B cell (primary cell): ENCODE results near the gene ADCY2. TPM values are rescaled to one million over a fixed set of nuclear protein-coding genes. Genes with fewer than 3 reads are reported as not detected.

ENCODE experiments used
- ATAC-seq: fragments of 200-7000 bp; cut with Tn5 transposase; one replicate; pipeline ENCODE4 v1.10.0; 2021; ENCODE audit warnings: low read depth, mild to moderate bottlenecking, moderate number of reproducible peaks, moderate library complexity
- CTCF ChIA-PET: fragments of 350-600 bp; sonication (Branson Sonifier 250); formaldehyde crosslinking; loops from one replicate; lab custom pipeline; 2021; ENCODE audit warnings: antibody characterized with exemption, inconsistent platforms; lab: Charles Lee
- POLR2A ChIA-PET: fragments of 350-600 bp; sonication (Branson Sonifier 250); formaldehyde crosslinking; loops from one replicate; lab custom pipeline; 2021; ENCODE audit warnings: antibody characterized with exemption; lab: Charles Lee
- DNase-seq: peaks from one replicate; pipeline ENCODE4 v3.0.0; 2013
- H2AFZ ChIP-seq: 2 replicates; pipeline ENCODE4 v1.6.1; 2012; ENCODE audit warnings: mild to moderate bottlenecking, low read depth, low read length; ENCODE audit not compliant: insufficient read depth, poor library complexity, severe bottlenecking
- H3K27ac ChIP-seq, 2 donors: 1 replicate in 1 of 2; 2 replicates in 1 of 2; pipeline ENCODE4 v1.5.1; 2012 to 2013; ENCODE audit warnings: low read length in 2 of 2, mild to moderate bottlenecking in 2 of 2, moderate library complexity in 1 of 2
- H3K27me3 ChIP-seq, 4 experiments: fragments of 200-600 bp in 1 of 4; sonication (generic) in 1 of 4; replicated peaks in 1 of 4; 1 replicate in 2 of 4; 2 replicates in 2 of 4; pipeline versions ENCODE4 v1.6.1 to v1.7.0; 2013 to 2016; ENCODE audit warnings: low read length in 3 of 4, mild to moderate bottlenecking in 2 of 4, mixed read lengths in 1 of 4, moderate library complexity in 1 of 4; ENCODE audit not compliant: insufficient read depth in 4 of 4, control insufficient read depth in 3 of 4; ENCODE audit errors: control extremely low read depth in 1 of 4
- H3K36me3 ChIP-seq, 2 experiments: replicated peaks in 1 of 2; 1 replicate in 1 of 2; 2 replicates in 1 of 2; pipeline versions ENCODE4 v1.6.1 to v1.7.1; 2013; ENCODE audit warnings: low read length in 1 of 2; ENCODE audit not compliant: insufficient read depth in 2 of 2, control insufficient read depth in 1 of 2; ENCODE audit errors: control extremely low read depth in 1 of 2, extremely low read depth in 1 of 2
- H3K4me1 ChIP-seq, 2 donors: fragments of 200-600 bp in 1 of 2; sonication (generic) in 1 of 2; 1 replicate in 1 of 2; 2 replicates in 1 of 2; pipeline versions ENCODE4 v1.5.1 to v1.6.1; 2013 to 2017; ENCODE audit warnings: low read length in 2 of 2; ENCODE audit not compliant: control insufficient read depth in 2 of 2, insufficient read depth in 2 of 2
- H3K4me2 ChIP-seq: replicated peaks from 2 replicates; pipeline ENCODE3; 2012; ENCODE audit warnings: mild to moderate bottlenecking, low read depth, low read length; ENCODE audit not compliant: poor library complexity, severe bottlenecking
- H3K4me3 ChIP-seq, 5 experiments: fragments of 200-600 bp in 1 of 5; sonication (generic) in 1 of 5; 1 replicate in 3 of 5; 2 replicates in 2 of 5; pipeline versions ENCODE4 v1.5.1 to v1.7.0; 2011 to 2016; ENCODE audit warnings: low read length in 4 of 5, mild to moderate bottlenecking in 4 of 5, low read depth in 2 of 5, control low read depth in 1 of 5, moderate library complexity in 1 of 5; ENCODE audit not compliant: insufficient read depth in 1 of 5; ENCODE audit errors: control extremely low read depth in 1 of 5, extremely low read depth in 1 of 5
- H3K79me2 ChIP-seq: fragments of 200-600 bp; sonication (generic); one replicate; pipeline ENCODE4 v1.6.0; 2016; ENCODE audit warnings: low read length; ENCODE audit not compliant: control insufficient read depth, insufficient read depth
- H3K9ac ChIP-seq: fragments of 200-600 bp; sonication (generic); 2 replicates; pipeline ENCODE4 v1.6.1; 2017; ENCODE audit warnings: mild to moderate bottlenecking, low read length, moderate library complexity
- H3K9me3 ChIP-seq, 3 donors: one replicate each; pipeline versions ENCODE4 v1.6.1 to v1.7.1; 2013; ENCODE audit warnings: low read length in 2 of 3; ENCODE audit not compliant: control insufficient read depth in 2 of 3, insufficient read depth in 1 of 3; ENCODE audit errors: control extremely low read depth in 1 of 3
- H4K20me1 ChIP-seq: 2 replicates; pipeline ENCODE4 v1.6.0; 2012; ENCODE audit warnings: mild to moderate bottlenecking, low read length; ENCODE audit not compliant: insufficient read depth, control insufficient read depth, poor library complexity, severe bottlenecking
- H3K27ac Mint-ChIP-seq: one replicate; pipeline ENCODE4 v1.8.0; 2021; ENCODE audit warnings: mixed read lengths
- H3K27me3 Mint-ChIP-seq: one replicate; pipeline ENCODE4 v1.8.0; 2021; ENCODE audit warnings: mixed read lengths
- H3K4me1 Mint-ChIP-seq: one replicate; pipeline ENCODE4 v1.8.0; 2021; ENCODE audit warnings: mixed read lengths
- H3K4me3 Mint-ChIP-seq: one replicate; pipeline ENCODE4 v1.8.0; 2021; ENCODE audit warnings: mixed read lengths
- H3K9me3 Mint-ChIP-seq: one replicate; pipeline ENCODE4 v1.8.0; 2022; ENCODE audit warnings: mixed read lengths; ENCODE audit not compliant: insufficient read depth
- CTCF ChIP-seq: fragments of 200-600 bp; IDR thresholded peaks from one replicate; pipeline ENCODE4 v1.8.0; 2022; ENCODE audit warnings: antibody characterized with exemption, mild to moderate bottlenecking
- EZH2 ChIP-seq: IDR thresholded peaks from 2 replicates; pipeline ENCODE4 v1.6.1; 2012; ENCODE audit warnings: borderline replicate concordance, low read depth, mild to moderate bottlenecking, moderate library complexity, low read length; ENCODE audit not compliant: insufficient read depth, poor library complexity, severe bottlenecking
- WGBS: methylation state at CpG from one replicate; pipeline ENCODE4 v1.1.5; 2013; ENCODE audit warnings: missing lambda C conversion rate; ENCODE audit not compliant: insufficient coverage; 5-methylcytosine and 5-hydroxymethylcytosine counted together
- intact Hi-C: fragments of 100-400 bp; cut with micrococcal nuclease; formaldehyde crosslinking; loops from one replicate; pipeline ENCODE4 v1.10.0; 2022
- polyA plus RNA-seq: library from polyadenylated mRNA; depleted of rRNA; stranded (reverse); fragments of >200 nt; gene quantifications from 2 replicates; pipeline ENCODE4 v1.2.3, GENCODE V29; 2012
- total RNA-seq, 2 donors: library from RNA; stranded (reverse); fragments of 120-200 nt in 1 of 2; gene quantifications; 1 replicate in 1 of 2; 2 replicates in 1 of 2; pipeline versions ENCODE4 v1.2.3 to v1.2.4, GENCODE V29; 2013 to 2022

ADCY2 gene
- total and polyA plus RNA-seq, 2 donors (not counting 1 experiment from before 2014, with no cell fraction given): not detected

GRCh38 chr5:7615566-7616061 is 219.7 kb downstream of the ADCY2 start:
- Histone ChIP-seq H3K4me1 (no peaks in the 10 kb centered on the region), H3K9ac (no peak overlapping the region), H2AFZ (no peak overlapping the region), H3K4me2 (no peak overlapping the region), H3K79me2 (no peaks in the 10 kb centered on the region), H3K27ac (no peak overlapping the region), H3K36me3 (no peaks in the 10 kb centered on the region), H3K9me3 (peaks cover 0 to 3% (median 0%) of the 10 kb centered on the region in 3 donors), H4K20me1 (no peaks in the 10 kb centered on the region), H3K4me3 (no peak overlapping the region), H3K27me3 (no peaks in the 10 kb centered on the region)
- ChIA-PET POLR2A (no interaction called here), CTCF (no interaction called here)
- no CpG with 5 or more reads among the region's 2 CpGs for WGBS
- Mint-ChIP-seq H3K4me3 (no peak overlapping the region), H3K9me3 (peaks cover 3% of the 10 kb centered on the region), H3K4me1 (no peaks in the 10 kb centered on the region), H3K27me3 (no peaks in the 10 kb centered on the region), H3K27ac (no peak overlapping the region)
- DNase-seq: no peak
- ATAC-seq: no peak
- intact Hi-C loops: no loop called here
- TF ChIP-seq EZH2 (no peak), CTCF (no peak)

- no peak for ATAC-seq
- Histone ChIP-seq H3K4me3 (no peak overlapping the region), H3K4me1 (no peaks in the 10 kb centered on the region), H3K79me2 (no peaks in the 10 kb centered on the region), H3K9me3 (peaks cover 0 to 3% (median 0%) of the 10 kb centered on the region in 3 donors), H3K27me3 (no peaks in the 10 kb centered on the region), H3K36me3 (no peaks in the 10 kb centered on the region), H3K9ac (no peak overlapping the region), H3K4me2 (no peak overlapping the region), H4K20me1 (no peaks in the 10 kb centered on the region), H2AFZ (no peak overlapping the region), H3K27ac (no peak overlapping the region)
- Mint-ChIP-seq H3K27me3 (no peaks in the 10 kb centered on the region), H3K4me1 (no peaks in the 10 kb centered on the region), H3K4me3 (no peak overlapping the region), H3K27ac (no peak overlapping the region), H3K9me3 (peaks cover 3% of the 10 kb centered on the region)
- ChIA-PET CTCF (no interaction called here), POLR2A (no interaction called here)
- DNase-seq: no peak
- TF ChIP-seq CTCF: no peak
- TF ChIP-seq EZH2: no peak
- intact Hi-C loops: no loop called here
- 60% methylated on average over 2 of the region's 2 CpGs for WGBS
Measured at GRCh38 chr5:7616897-7617296, 221.0 kb downstream of the ADCY2 start.
